Measurements from ENCODE around the gene CRIP2.

The CRIP2 gene

GRCh38 chr14:105527826-105528585 lies 53.4 kb downstream of the CRIP2 start:
- peak; percentile 68 to 71 for DNase-seq (ENCODE audit: low read depth in 2 of 2)

DNA sequence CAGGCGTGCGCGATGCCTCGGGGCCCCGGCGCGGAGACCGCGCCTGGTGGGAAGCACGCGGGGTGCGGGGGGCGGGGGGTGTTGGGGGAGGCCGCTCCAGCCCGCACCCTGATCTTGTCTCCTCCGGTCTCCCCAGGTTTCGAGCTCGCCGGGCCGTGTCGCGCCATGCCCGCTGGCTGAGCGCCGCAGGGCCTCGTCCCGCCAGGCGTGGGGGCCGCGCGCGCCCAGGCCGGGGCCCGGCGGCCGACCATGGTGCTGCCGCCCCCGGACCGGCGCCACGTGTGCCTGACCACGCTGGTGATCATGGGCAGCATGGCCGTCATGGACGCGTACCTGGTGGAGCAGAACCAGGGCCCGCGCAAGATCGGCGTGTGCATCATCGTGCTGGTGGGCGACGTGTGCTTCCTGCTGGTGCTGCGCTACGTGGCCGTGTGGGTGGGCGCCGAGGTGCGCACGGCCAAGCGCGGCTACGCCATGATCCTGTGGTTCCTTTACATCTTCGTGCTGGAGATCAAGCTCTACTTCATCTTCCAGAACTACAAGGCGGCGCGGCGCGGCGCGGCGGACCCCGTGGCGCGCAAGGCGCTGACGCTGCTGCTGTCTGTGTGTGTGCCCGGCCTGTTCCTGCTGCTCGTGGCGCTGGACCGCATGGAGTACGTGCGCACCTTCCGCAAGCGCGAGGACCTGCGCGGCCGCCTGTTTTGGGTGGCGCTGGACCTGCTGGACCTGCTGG lies 54.1 kb downstream of the CRIP2 start:
- no peak for DNase-seq (ENCODE audit: low read depth in 2 of 2)

GRCh38 chr14:105529319-105529568 lies 54.6 kb downstream of the CRIP2 start:
- DNase-seq (ENCODE audit: low read depth in 2 of 2): no peak
